Peyer's patch (tissue), 4 donors: ENCODE measurements around the gene FAM180A.

Experiments used
- CTCF ChIP-seq, 6 experiments: fragments of 450-650 bp in 4 of 6; fragments of 200-600 bp in 2 of 6; sonication (generic) in 1 of 6; IDR thresholded peaks; one replicate each; pipeline ENCODE4 v1.5.1; 2017 to 2019; ENCODE audit warnings: antibody characterized with exemption in 6 of 6, mild to moderate bottlenecking in 3 of 6, moderate library complexity in 1 of 6
- POLR2A ChIP-seq, 2 donors: fragments of 450-650 bp; IDR thresholded peaks; one replicate each; pipeline ENCODE4 v1.5.1; 2017; ENCODE audit warnings: antibody characterized with exemption in 2 of 2, mild to moderate bottlenecking in 2 of 2, moderate library complexity in 2 of 2

GRCh38 chr7:135795846-135796570, 47.4 kb upstream of the FAM180A start:
- no peak for TF ChIP-seq POLR2A (IDR thresholded peaks at IDR 0.05)
- TF ChIP-seq CTCF (IDR thresholded peaks at IDR 0.05): no peak
